ENCODE results near the gene TIAM2. TPM values are rescaled to one million over a fixed set of nuclear protein-coding genes. Genes with fewer than 3 reads are reported as not detected.
"Not testable (repeated sequence)": the region's sequence is repeated elsewhere in the genome, so short reads cannot be mapped to it uniquely, and the experiment has no call there.

TIAM2 gene
- total and polyA plus RNA-seq, 2 experiments from 2014 or later = 14.2 to 24.4 TPM

DNA sequence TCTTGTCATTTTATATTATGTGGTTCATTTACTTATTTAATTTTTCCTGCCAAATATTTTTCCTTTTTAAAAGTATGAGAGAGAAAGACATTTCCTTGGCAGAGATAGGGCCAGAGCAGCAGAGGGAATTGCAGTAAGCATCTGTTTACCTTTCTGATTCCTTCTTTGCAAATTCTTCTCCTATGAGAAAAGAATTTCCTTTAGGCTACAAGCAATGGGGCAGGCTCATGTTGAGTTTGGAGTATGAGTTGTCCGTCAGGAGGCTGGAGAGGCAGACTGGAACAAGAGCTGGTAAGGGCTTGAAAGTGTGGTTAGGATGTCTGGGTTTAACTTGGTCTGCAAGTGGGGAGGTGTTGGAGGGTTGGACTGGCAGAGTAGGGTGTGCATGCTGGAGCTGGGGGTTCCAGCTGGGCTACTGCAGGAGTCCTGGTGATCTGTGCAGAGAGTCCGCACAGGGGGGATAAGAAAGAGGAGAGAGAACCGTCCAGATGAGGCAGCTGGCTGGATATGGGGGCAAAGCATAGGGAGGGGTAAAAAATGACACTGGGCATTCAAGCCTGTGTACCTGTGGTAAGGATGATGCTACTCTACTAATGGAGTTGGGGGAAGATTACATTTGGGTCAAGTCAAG, 19.7 kb downstream of the TIAM2 start:
- peak overlapping the region; percentile 1 for H3K27ac Mint-ChIP-seq

GRCh38 chr6:155018415-155018814, 23.3 kb downstream of the TIAM2 start:
- Mint-ChIP-seq H3K4me1 (peaks cover 31% of the 10 kb centered on the region), H3K27me3 (ENCODE audit: insufficient read depth, low read depth, poor library complexity) (peaks cover 12% of the 10 kb centered on the region), H3K36me3 (ENCODE audit: low read depth) (peaks cover 11% of the 10 kb centered on the region; the same call in 2 of the 3 replicates)
- ATAC-seq; H3K27ac Mint-ChIP-seq; H3K36me3 ChIP-seq (ENCODE audit: insufficient read depth); H2AFZ ChIP-seq; H3K27ac ChIP-seq (ENCODE audit: low read depth); H3K9me2 ChIP-seq (ENCODE audit: insufficient read depth); H3K4me2 ChIP-seq; H4K20me1 ChIP-seq (replicated peaks; ENCODE audit: insufficient read depth); DNase-seq (ENCODE audit: low spot score); H3K4me3 Mint-ChIP-seq; H3K9me3 Mint-ChIP-seq; H3K4me3 ChIP-seq; H3K27me3 ChIP-seq (ENCODE audit: insufficient read depth): not testable (repeated sequence)
- Histone ChIP-seq H3K4me1 (ENCODE audit: insufficient read depth) (peaks cover 26% of the 10 kb centered on the region), H3F3A (replicated peaks; ENCODE audit: low read depth) (peaks cover 11% of the 10 kb centered on the region; the same call in 1 of the 2 replicates), H3K79me2 (replicated peaks; ENCODE audit: insufficient read depth) (peaks cover 27% of the 10 kb centered on the region)

More for the DNA sequence above, 19.7 kb downstream of the TIAM2 start:
- ATAC-seq = peak; percentile 34
- peak; percentile 48 for DNase-seq (ENCODE audit: low spot score)
- no peak overlapping the region for H3K4me3 ChIP-seq
- H3K27me3 ChIP-seq (ENCODE audit: insufficient read depth) = no peaks in the 10 kb centered on the region
- H3K4me3 Mint-ChIP-seq = no peak overlapping the region
- peaks cover 8% of the 10 kb centered on the region for H3K27me3 Mint-ChIP-seq (ENCODE audit: insufficient read depth, low read depth, poor library complexity)
- peaks cover 40% of the 10 kb centered on the region for H3K4me1 Mint-ChIP-seq
- peak overlapping the region; percentile 22 for H3K4me2 ChIP-seq
- peaks cover 11% of the 10 kb centered on the region; the same call in 2 of the 3 replicates for H3K36me3 Mint-ChIP-seq (ENCODE audit: low read depth)
- no peaks in the 10 kb centered on the region for H3K36me3 ChIP-seq (ENCODE audit: insufficient read depth)
- peaks cover 53% of the 10 kb centered on the region for H3K79me2 ChIP-seq (replicated peaks; ENCODE audit: insufficient read depth)
- H4K20me1 ChIP-seq (replicated peaks; ENCODE audit: insufficient read depth) = no peaks in the 10 kb centered on the region
- 0 out of 2 replicates have a peak, but pooled peaks cover 6% of the 10 kb centered on the region for H3F3A ChIP-seq (replicated peaks; ENCODE audit: low read depth)
- TF ChIP-seq REST (IDR thresholded peaks at IDR 0.05; ENCODE audit: unreplicated experiment) (no peak), ZNF331 (CRISPR knock-in tag; IDR thresholded peaks at IDR 0.05; ENCODE audit: low read depth) (no peak), POLR2AphosphoS5 (IDR thresholded peaks at IDR 0.05; ENCODE audit: low read depth) (no peak), EZH2 (IDR thresholded peaks at IDR 0.05; ENCODE audit: low read depth, unreplicated experiment) (no peak)
- H2AFZ ChIP-seq = no peak overlapping the region
- peaks cover 44% of the 10 kb centered on the region for H3K4me1 ChIP-seq (ENCODE audit: insufficient read depth)
- no peaks in the 10 kb centered on the region for H3K9me2 ChIP-seq (ENCODE audit: insufficient read depth)
- H3K9me3 Mint-ChIP-seq = peaks cover 3% of the 10 kb centered on the region; the same call in 2 of the 3 replicates
- peak overlapping the region; percentile 93 for H3K27ac ChIP-seq (ENCODE audit: low read depth)

DNA sequence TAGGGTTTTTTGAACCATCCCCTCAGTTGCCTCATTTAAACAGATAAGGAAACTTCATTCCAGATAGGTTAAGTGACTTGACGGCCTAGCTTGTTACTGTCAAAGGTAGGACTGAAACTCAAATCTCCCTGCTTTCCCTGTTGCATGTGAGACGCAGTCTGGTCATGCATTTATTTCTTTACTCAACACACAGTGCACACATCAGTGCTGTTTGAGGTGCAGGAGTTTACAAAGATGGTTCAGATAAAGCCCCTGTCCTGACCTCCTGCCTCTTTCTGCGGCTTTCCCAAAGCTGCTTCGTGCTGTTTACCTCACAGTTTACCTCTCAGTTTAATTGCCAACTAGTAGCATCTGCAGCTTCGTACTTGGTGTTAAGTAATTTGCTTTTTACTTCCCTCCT, 26.6 kb downstream of the TIAM2 start:
- Mint-ChIP-seq H3K27ac (no peak overlapping the region), H3K9me3 (peaks cover 3% of the 10 kb centered on the region; the same call in 2 of the 3 replicates), H3K36me3 (ENCODE audit: low read depth) (peaks cover 8% of the 10 kb centered on the region; the same call in 1 of the 3 replicates), H3K4me1 (peaks cover 27% of the 10 kb centered on the region), H3K27me3 (ENCODE audit: insufficient read depth, low read depth, poor library complexity) (peaks cover 16% of the 10 kb centered on the region), H3K4me3 (no peak overlapping the region)
- no peaks in the 10 kb centered on the region for H3K27me3 ChIP-seq (ENCODE audit: insufficient read depth)
- ATAC-seq = no peak
- no peaks in the 10 kb centered on the region; the same call in 1 of the 2 replicates for H3K36me3 ChIP-seq (ENCODE audit: insufficient read depth)
- DNase-seq (ENCODE audit: low spot score) = no peak
- H3K9me2 ChIP-seq (ENCODE audit: insufficient read depth) = no peaks in the 10 kb centered on the region
- H3F3A ChIP-seq (replicated peaks; ENCODE audit: low read depth) = peaks cover 10% of the 10 kb centered on the region; the same call in 1 of the 2 replicates
- H3K27ac ChIP-seq (ENCODE audit: low read depth) = peak overlapping the region; percentile 83
- H4K20me1 ChIP-seq (replicated peaks; ENCODE audit: insufficient read depth) = peaks cover 2% of the 10 kb centered on the region; the same call in 1 of the 2 replicates
- peaks cover 10% of the 10 kb centered on the region for H3K4me1 ChIP-seq (ENCODE audit: insufficient read depth)
- no peak overlapping the region for H3K4me3 ChIP-seq
- H2AFZ ChIP-seq = no peak overlapping the region
- no peak overlapping the region for H3K4me2 ChIP-seq
- peaks cover 24% of the 10 kb centered on the region for H3K79me2 ChIP-seq (replicated peaks; ENCODE audit: insufficient read depth)
- no peak for TF ChIP-seq POLR2AphosphoS5 (IDR thresholded peaks at IDR 0.05; ENCODE audit: low read depth)
- TF ChIP-seq CREB1 (CRISPR knock-in tag; IDR thresholded peaks at IDR 0.05; ENCODE audit: low read depth) = no peak
